ENCODE data around the gene CASQ1. TPM values are rescaled to one million over a fixed set of nuclear protein-coding genes. Genes with fewer than 3 reads are reported as not detected.

CASQ1 gene
- total RNA-seq, 1 donor from 2014 or later = not detected

DNA sequence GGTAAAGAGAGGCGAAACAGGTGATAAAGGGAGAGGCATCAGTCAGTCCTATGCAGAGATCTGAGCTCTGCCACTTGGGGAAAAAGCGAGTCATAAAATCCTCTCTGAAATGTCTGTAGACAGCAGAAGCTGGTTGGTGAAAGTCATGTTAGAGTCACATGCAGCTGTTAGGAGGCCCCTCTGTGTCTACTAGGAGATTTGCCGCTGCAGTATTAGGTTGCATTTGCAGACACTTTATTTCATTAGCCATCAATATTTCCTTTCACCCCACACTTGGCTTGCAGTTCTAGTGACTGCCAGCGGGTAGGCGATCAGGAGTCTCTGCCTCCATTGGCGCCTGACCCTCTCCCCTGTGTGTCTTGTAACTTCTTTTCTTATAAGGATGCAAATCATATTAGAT is 22.8 kb upstream of the CASQ1 start:
- Mint-ChIP-seq H3K9me3 (ENCODE audit: unreplicated experiment) (peaks cover 6% of the 10 kb centered on the region), H3K27me3 (ENCODE audit: unreplicated experiment) (peaks cover 7% of the 10 kb centered on the region), H3K4me3 (ENCODE audit: unreplicated experiment) (no peak overlapping the region), H3K36me3 (ENCODE audit: unreplicated experiment) (peaks cover 4% of the 10 kb centered on the region), H3K4me1 (ENCODE audit: low read depth, unreplicated experiment) (peaks cover 15% of the 10 kb centered on the region), H3K27ac (ENCODE audit: unreplicated experiment) (no peak overlapping the region)
- TF ChIP-seq, protein P1, sequence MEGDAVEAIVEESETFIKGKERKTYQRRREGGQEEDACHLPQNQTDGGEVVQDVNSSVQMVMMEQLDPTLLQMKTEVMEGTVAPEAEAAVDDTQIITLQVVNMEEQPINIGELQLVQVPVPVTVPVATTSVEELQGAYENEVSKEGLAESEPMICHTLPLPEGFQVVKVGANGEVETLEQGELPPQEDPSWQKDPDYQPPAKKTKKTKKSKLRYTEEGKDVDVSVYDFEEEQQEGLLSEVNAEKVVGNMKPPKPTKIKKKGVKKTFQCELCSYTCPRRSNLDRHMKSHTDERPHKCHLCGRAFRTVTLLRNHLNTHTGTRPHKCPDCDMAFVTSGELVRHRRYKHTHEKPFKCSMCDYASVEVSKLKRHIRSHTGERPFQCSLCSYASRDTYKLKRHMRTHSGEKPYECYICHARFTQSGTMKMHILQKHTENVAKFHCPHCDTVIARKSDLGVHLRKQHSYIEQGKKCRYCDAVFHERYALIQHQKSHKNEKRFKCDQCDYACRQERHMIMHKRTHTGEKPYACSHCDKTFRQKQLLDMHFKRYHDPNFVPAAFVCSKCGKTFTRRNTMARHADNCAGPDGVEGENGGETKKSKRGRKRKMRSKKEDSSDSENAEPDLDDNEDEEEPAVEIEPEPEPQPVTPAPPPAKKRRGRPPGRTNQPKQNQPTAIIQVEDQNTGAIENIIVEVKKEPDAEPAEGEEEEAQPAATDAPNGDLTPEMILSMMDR (IDR thresholded peaks at IDR 0.05; ENCODE audit: partially characterized antibody, unreplicated experiment) = no peak
- DNase-seq = no peak

DNA sequence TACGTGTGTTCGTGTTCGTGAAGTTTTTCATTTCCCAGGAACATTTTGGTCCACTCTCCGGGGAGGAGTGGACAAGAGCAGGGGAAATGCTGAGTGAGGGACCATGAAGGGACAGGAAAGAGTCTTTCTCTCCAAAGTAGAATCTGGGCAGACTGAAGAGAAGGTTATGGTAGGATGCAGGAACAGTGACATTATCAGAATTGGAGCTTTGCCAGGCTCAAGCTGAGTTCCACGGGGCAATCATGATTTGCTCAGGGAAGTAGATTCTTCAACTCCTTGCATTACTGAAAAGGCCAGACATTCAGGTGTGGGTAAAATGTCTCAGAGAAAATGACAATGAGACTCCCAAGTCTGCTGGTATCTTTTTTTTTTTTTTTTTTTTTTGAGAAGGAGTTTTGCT is 22.4 kb upstream of the CASQ1 start:
- Mint-ChIP-seq H3K4me3 (ENCODE audit: unreplicated experiment) (no peak overlapping the region), H3K27me3 (ENCODE audit: unreplicated experiment) (peaks cover 7% of the 10 kb centered on the region), H3K27ac (ENCODE audit: unreplicated experiment) (no peak overlapping the region), H3K36me3 (ENCODE audit: unreplicated experiment) (peaks cover 4% of the 10 kb centered on the region), H3K4me1 (ENCODE audit: low read depth, unreplicated experiment) (peaks cover 15% of the 10 kb centered on the region), H3K9me3 (ENCODE audit: unreplicated experiment) (peaks cover 6% of the 10 kb centered on the region)
- DNase-seq = no peak
- TF ChIP-seq, protein P1 (IDR thresholded peaks at IDR 0.05; ENCODE audit: partially characterized antibody, unreplicated experiment) = no peak

DNA sequence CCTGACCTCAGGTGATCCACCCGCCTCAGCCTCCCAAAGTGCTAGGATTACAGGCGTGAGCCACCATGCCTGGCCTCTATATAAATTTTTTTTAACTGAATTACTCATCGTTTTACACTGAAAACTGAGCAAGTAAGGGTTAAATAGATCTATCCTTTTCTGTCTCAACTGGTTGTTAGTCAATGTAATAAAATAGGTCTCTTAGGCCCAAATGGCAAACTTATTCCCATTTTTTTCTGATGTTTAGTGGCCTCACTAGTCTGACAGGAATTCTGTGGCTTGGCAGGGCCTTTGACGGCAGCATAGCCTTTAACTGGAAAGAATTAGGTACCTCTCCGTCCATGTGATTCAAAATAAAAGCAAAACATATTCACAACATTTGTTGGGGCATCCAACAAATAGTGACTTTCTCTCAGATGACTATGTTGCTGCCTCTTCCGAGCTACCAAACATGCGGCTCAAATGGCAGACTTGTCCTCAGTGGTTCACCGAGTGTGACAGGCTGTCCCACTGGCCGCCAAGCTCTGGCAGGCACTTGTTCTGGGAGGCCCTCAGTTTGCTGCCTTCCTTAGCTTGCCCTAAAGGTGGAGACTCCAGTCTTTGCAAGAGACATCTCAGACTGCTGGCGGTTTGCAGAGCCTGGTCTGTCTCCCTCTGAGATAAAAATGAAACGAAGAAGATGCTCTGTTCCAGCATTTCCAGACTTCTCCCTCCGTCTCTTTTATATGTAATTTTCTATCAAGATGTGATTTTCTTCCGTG is 21.6 kb upstream of the CASQ1 start:
- Mint-ChIP-seq H3K4me1 (ENCODE audit: low read depth, unreplicated experiment) (peaks cover 15% of the 10 kb centered on the region), H3K27me3 (ENCODE audit: unreplicated experiment) (peaks cover 7% of the 10 kb centered on the region), H3K4me3 (ENCODE audit: unreplicated experiment) (no peak overlapping the region), H3K36me3 (ENCODE audit: unreplicated experiment) (peaks cover 4% of the 10 kb centered on the region), H3K9me3 (ENCODE audit: unreplicated experiment) (peaks cover 4% of the 10 kb centered on the region), H3K27ac (ENCODE audit: unreplicated experiment) (no peak overlapping the region)
- no peak for DNase-seq
- TF ChIP-seq, protein P1 (IDR thresholded peaks at IDR 0.05; ENCODE audit: partially characterized antibody, unreplicated experiment) = no peak

DNA sequence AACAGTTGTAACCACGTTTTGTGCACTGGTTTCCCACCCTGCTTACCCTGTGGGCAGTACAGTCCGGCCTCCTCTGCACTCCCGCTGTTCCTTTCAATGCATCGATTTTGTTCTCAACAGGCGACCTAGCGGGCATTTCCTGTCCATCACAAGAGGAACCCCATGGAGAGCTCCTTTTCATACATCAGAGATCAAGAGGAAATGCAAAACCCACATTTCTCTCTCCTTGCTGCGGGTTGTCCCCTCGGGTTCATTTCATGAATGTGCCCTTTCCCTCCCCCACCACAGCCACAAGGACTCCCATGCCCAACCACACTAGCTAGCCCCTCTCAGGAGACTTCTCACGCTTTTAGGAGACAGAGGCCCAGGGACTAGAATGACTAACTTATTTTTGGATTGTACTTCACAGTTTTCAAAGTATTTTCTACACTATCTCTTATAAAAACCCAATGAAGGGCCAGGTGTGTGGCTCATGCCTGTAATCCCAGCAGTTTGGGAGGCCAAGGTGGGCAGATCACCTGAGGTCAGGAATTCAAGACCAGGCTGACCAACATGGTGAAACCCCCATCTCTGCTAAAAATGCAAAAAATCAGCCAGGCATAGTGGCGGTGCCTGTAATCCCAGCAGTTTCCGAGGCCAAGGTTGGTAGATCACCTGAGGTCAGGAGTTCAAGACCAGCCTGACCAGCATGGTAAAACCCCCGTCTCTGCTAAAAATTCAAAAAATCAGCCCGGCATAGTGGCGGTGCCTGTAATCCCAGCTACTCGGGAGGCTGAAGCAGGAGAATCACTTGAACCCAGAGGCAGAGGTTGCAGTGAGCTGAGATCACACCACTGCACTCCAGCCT is 20.6 kb upstream of the CASQ1 start:
- H3K4me3 Mint-ChIP-seq (ENCODE audit: unreplicated experiment) = no peak overlapping the region
- H3K27me3 Mint-ChIP-seq (ENCODE audit: unreplicated experiment) = peaks cover 7% of the 10 kb centered on the region
- peaks cover 15% of the 10 kb centered on the region for H3K4me1 Mint-ChIP-seq (ENCODE audit: low read depth, unreplicated experiment)
- TF ChIP-seq, protein P1 (IDR thresholded peaks at IDR 0.05; ENCODE audit: partially characterized antibody, unreplicated experiment) = no peak
- no peak overlapping the region for H3K27ac Mint-ChIP-seq (ENCODE audit: unreplicated experiment)
- DNase-seq = no peak
- H3K9me3 Mint-ChIP-seq (ENCODE audit: unreplicated experiment) = peaks cover 4% of the 10 kb centered on the region
- peaks cover 4% of the 10 kb centered on the region for H3K36me3 Mint-ChIP-seq (ENCODE audit: unreplicated experiment)

DNA sequence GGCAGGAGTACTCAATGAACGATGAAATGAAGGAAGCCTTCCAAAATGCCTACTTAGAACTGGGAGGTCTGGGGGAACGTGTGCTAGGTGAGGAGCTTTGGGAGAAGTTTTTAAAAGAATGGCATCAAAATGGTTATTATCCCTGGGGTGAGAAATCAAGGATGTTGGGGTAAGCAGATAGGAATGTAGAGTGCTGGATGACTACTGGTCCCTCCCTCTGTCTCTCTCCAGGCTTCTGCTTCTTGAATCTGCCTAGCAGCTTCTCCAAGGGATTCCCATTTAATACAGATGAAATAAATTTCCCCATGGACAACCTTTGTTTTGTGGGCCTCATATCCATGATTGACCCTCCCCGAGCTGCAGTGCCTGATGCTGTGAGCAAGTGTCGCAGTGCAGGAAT is 19.0 kb upstream of the CASQ1 start:
- Mint-ChIP-seq H3K4me1 (ENCODE audit: low read depth, unreplicated experiment) (peaks cover 15% of the 10 kb centered on the region), H3K4me3 (ENCODE audit: unreplicated experiment) (no peak overlapping the region), H3K27ac (ENCODE audit: unreplicated experiment) (no peak overlapping the region)

More for the DNA sequence above, 19.0 kb upstream of the CASQ1 start:
- Mint-ChIP-seq H3K27me3 (ENCODE audit: unreplicated experiment) (peaks cover 7% of the 10 kb centered on the region), H3K36me3 (ENCODE audit: unreplicated experiment) (peaks cover 4% of the 10 kb centered on the region), H3K9me3 (ENCODE audit: unreplicated experiment) (peaks cover 4% of the 10 kb centered on the region)
- TF ChIP-seq, protein P1 (IDR thresholded peaks at IDR 0.05; ENCODE audit: partially characterized antibody, unreplicated experiment) = no peak
- DNase-seq = no peak

Data from glutamatergic neuron (in vitro differentiated cells).